ENCODE measurements around the gene MYBBP1A.

The MYBBP1A gene

DNA sequence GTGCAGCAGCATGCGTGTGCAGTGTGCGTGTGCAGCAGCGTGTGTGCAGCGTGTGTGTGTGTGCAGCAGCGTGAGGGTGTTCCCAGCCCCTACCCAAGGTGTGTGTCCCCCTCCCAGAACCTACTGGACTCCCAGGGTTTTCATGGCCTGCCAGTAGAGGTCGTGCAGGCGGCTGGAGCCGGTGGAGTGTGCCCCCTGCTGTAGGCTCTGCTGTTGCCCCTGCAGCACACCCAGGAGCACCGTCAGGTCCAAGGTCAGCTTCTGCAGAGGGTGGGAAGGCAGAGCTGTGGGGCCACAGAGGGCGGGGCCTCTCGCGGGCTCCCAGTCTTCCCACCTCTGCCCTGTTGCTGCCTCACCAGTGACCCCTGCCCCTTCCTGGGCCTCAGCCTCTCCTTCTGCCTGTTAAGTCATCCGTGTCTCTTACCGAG is 14.9 kb downstream of the MYBBP1A start:
- TF ChIP-seq, protein P1, sequence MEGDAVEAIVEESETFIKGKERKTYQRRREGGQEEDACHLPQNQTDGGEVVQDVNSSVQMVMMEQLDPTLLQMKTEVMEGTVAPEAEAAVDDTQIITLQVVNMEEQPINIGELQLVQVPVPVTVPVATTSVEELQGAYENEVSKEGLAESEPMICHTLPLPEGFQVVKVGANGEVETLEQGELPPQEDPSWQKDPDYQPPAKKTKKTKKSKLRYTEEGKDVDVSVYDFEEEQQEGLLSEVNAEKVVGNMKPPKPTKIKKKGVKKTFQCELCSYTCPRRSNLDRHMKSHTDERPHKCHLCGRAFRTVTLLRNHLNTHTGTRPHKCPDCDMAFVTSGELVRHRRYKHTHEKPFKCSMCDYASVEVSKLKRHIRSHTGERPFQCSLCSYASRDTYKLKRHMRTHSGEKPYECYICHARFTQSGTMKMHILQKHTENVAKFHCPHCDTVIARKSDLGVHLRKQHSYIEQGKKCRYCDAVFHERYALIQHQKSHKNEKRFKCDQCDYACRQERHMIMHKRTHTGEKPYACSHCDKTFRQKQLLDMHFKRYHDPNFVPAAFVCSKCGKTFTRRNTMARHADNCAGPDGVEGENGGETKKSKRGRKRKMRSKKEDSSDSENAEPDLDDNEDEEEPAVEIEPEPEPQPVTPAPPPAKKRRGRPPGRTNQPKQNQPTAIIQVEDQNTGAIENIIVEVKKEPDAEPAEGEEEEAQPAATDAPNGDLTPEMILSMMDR (IDR thresholded peaks at IDR 0.05; ENCODE audit: low read depth, low read length, missing control alignments) = peak; percentile 11
- no peak overlapping the region for H3K4me3 ChIP-seq (replicated peaks; ENCODE audit: low read depth, low read length)
- no peak for DNase-seq (ENCODE audit: extremely low read depth, low read depth)

DNA sequence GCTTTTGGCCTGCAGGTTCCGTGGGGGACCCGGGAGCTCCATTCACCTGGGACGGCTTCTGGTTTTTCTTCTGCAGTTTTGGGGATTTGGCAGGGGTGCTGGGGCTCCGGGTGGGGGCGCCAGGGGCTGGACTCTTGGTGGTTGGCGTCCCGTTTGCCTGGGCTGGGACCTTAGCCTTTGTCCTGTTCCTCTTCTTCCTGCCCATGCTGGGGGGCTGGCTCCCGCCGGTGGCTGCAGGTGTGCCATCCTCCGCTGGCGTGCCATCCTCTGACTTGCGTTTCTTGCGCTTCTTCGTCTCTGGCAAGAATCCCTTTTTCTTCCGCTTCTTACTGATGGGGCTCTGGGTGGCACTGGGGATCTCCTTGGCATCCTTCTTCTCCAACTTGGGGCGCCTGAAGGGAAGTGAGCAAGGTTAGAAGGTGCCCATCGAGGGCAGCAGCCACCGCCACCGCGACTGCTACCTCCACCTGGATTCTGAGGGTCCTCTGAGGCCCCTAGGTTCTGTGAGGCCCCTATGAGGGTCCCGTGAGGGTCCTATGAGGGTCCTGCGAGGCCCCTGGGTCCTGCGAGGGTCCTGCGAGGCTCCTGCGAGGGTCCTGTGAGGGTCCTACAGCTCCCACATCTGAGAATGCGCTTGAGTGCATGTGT is 15.5 kb downstream of the MYBBP1A start:
- DNase-seq (ENCODE audit: extremely low read depth, low read depth) = no peak
- TF ChIP-seq, protein P1 (IDR thresholded peaks at IDR 0.05; ENCODE audit: low read depth, low read length, missing control alignments) = no peak
- no peak overlapping the region for H3K4me3 ChIP-seq (replicated peaks; ENCODE audit: low read depth, low read length)

DNA sequence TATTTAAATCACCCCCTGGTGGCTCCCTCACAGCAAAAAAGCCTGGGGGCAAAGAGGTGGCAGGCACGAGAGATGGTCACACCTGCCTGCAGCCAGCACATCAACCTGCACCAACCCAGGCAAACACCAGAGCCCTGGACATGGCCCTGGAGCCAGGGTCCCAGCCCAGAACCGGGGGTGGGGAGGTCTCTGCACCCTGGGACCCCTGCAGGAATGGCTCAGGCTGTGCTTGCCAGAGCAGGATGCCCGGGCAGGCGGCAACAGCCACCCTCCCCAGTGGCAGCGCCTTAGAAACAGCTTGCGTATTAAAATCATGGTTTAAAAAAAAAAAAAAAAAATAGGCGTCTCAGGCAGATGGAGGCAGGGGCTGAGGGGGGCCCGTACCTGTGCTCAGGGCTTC is 16.2 kb downstream of the MYBBP1A start:
- DNase-seq (ENCODE audit: extremely low read depth, low read depth) = no peak
- no peak overlapping the region for H3K4me3 ChIP-seq (replicated peaks; ENCODE audit: low read depth, low read length)
- TF ChIP-seq, protein P1 (IDR thresholded peaks at IDR 0.05; ENCODE audit: low read depth, low read length, missing control alignments) = no peak

GRCh38 chr17:4538236-4539002 is 16.8 kb downstream of the MYBBP1A start:
- DNase-seq (ENCODE audit: extremely low read depth, low read depth) = no peak
- no peak overlapping the region for H3K4me3 ChIP-seq (replicated peaks; ENCODE audit: low read depth, low read length)
- TF ChIP-seq, protein P1 (IDR thresholded peaks at IDR 0.05; ENCODE audit: low read depth, low read length, missing control alignments) = no peak

GRCh38 chr17:4537451-4538235 is 17.5 kb downstream of the MYBBP1A start:
- no peak for DNase-seq (ENCODE audit: extremely low read depth, low read depth)
- TF ChIP-seq, protein P1 (IDR thresholded peaks at IDR 0.05; ENCODE audit: low read depth, low read length, missing control alignments) = no peak
- H3K4me3 ChIP-seq (replicated peaks; ENCODE audit: low read depth, low read length) = no peak overlapping the region

DNA sequence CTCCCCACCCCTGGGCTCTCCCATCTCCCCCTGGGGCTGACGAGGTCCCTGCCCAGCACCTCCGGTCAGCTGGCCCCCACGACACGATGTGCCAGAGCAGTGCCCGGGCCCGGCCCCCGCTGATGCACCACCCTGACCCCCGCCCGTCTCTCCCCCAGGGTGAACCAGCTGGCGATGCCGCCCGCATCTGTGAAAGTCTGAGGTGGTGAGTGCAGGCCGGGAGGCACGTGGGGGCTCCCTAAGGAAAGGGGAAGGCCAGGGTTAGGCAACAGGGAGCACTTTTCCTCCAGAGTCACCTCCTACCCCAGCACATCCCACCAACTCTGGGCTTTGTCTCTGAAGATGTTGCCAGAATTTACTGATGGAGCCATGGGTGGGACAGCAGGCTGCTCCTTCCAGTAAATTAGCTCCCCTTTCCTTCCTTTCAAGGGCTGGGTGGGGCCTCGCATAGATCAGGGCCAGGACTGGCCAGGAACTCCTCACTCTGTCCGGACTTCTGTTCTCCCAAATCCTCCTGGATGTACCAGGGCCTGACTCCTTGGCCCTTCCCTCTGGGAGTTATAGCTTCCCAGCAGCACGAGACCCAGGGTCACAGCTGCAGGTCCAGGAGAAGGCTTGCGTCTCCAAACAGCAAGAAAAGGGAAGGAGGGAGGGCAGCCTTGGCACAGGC is 18.3 kb downstream of the MYBBP1A start:
- no peak overlapping the region for H3K4me3 ChIP-seq (replicated peaks; ENCODE audit: low read depth, low read length)
- TF ChIP-seq, protein P1 (IDR thresholded peaks at IDR 0.05; ENCODE audit: low read depth, low read length, missing control alignments) = no peak
- no peak for DNase-seq (ENCODE audit: extremely low read depth, low read depth)
